Lower leg skin (tissue), 3 donors: ENCODE results near the gene KIF2A.

Source experiments
- CTCF ChIP-seq, 3 donors: fragments of 450-650 bp; IDR thresholded peaks; one replicate each; pipeline ENCODE4 v1.5.1; 2016; ENCODE audit warnings: antibody characterized with exemption in 3 of 3, mild to moderate bottlenecking in 3 of 3, moderate library complexity in 2 of 3
- POLR2A ChIP-seq, 2 donors: fragments of 450-650 bp; IDR thresholded peaks; one replicate each; pipeline ENCODE4 v1.6.1; 2016 to 2017; ENCODE audit warnings: antibody characterized with exemption in 2 of 2, mild to moderate bottlenecking in 1 of 2, moderate library complexity in 1 of 2

GRCh38 chr5:62268792-62269191 is 37.2 kb upstream of the KIF2A start:
- TF ChIP-seq POLR2A (IDR thresholded peaks at IDR 0.05) (no peak), CTCF (IDR thresholded peaks at IDR 0.05) (no peak)
